ENCODE measurements around the gene PAK1.

Gene PAK1

GRCh38 chr11:77431813-77432212 is 42.1 kb downstream of the PAK1 start:
- no peak for DNase-seq

GRCh38 chr11:77428598-77428997 is 45.3 kb downstream of the PAK1 start:
- DNase-seq: no peak

- DNase-seq: no peak
These were observed 48.5 kb downstream of the PAK1 start for GRCh38 chr11:77425346-77425745.

- DNase-seq: no peak
These were observed 49.2 kb downstream of the PAK1 start for GRCh38 chr11:77424644-77425043.

GRCh38 chr11:77423624-77424023 is 50.3 kb downstream of the PAK1 start:
- DNase-seq: no peak

GRCh38 chr11:77422687-77423086 is 51.2 kb downstream of the PAK1 start:
- no peak for DNase-seq

GRCh38 chr11:77421041-77421723 is 52.7 kb downstream of the PAK1 start:
- DNase-seq: no peak

GRCh38 chr11:77418971-77419597 is 54.8 kb downstream of the PAK1 start:
- no peak for DNase-seq

GRCh38 chr11:77418155-77418970 is 55.5 kb downstream of the PAK1 start:
- DNase-seq: no peak

- no peak for DNase-seq
These were observed 57.5 kb downstream of the PAK1 start for GRCh38 chr11:77416357-77416756.

GRCh38 chr11:77413850-77414460 is 59.9 kb downstream of the PAK1 start:
- DNase-seq: no peak

GRCh38 chr11:77412814-77413213 is 61.1 kb downstream of the PAK1 start:
- no peak for DNase-seq

- DNase-seq: no peak
These were observed 62.0 kb downstream of the PAK1 start for GRCh38 chr11:77411717-77412441.

- DNase-seq: no peak
These were observed 62.7 kb downstream of the PAK1 start for GRCh38 chr11:77411137-77411707.

GRCh38 chr11:77410076-77410827 is 63.6 kb downstream of the PAK1 start:
- no peak for DNase-seq

- no peak for DNase-seq
These were observed 64.8 kb downstream of the PAK1 start for GRCh38 chr11:77409046-77409445.

GRCh38 chr11:77407613-77408012 is 66.3 kb downstream of the PAK1 start:
- peak; percentile 9 for DNase-seq

- peak; percentile 5 for DNase-seq
These were observed 67.5 kb downstream of the PAK1 start for GRCh38 chr11:77406396-77406795.

- DNase-seq: no peak
These were observed 70.7 kb downstream of the PAK1 start for GRCh38 chr11:77403211-77403610.

GRCh38 chr11:77402218-77402556 is 71.7 kb downstream of the PAK1 start:
- no peak for DNase-seq

GRCh38 chr11:77401486-77402217 is 72.2 kb downstream of the PAK1 start:
- peak; percentile 1 for DNase-seq
